ENCODE results near the gene TECPR2.

The TECPR2 gene

GRCh38 chr14:102451064-102451352 is 88.3 kb downstream of the TECPR2 start:
- TF ChIP-seq TAF1 (IDR thresholded peaks at IDR 0.05; ENCODE audit: borderline replicate concordance, insufficient read depth, low read length) (no peak), POLR2AphosphoS5 (IDR thresholded peaks at IDR 0.05; ENCODE audit: low read depth, low read length) (no peak)
- TF ChIP-seq, protein P1, sequence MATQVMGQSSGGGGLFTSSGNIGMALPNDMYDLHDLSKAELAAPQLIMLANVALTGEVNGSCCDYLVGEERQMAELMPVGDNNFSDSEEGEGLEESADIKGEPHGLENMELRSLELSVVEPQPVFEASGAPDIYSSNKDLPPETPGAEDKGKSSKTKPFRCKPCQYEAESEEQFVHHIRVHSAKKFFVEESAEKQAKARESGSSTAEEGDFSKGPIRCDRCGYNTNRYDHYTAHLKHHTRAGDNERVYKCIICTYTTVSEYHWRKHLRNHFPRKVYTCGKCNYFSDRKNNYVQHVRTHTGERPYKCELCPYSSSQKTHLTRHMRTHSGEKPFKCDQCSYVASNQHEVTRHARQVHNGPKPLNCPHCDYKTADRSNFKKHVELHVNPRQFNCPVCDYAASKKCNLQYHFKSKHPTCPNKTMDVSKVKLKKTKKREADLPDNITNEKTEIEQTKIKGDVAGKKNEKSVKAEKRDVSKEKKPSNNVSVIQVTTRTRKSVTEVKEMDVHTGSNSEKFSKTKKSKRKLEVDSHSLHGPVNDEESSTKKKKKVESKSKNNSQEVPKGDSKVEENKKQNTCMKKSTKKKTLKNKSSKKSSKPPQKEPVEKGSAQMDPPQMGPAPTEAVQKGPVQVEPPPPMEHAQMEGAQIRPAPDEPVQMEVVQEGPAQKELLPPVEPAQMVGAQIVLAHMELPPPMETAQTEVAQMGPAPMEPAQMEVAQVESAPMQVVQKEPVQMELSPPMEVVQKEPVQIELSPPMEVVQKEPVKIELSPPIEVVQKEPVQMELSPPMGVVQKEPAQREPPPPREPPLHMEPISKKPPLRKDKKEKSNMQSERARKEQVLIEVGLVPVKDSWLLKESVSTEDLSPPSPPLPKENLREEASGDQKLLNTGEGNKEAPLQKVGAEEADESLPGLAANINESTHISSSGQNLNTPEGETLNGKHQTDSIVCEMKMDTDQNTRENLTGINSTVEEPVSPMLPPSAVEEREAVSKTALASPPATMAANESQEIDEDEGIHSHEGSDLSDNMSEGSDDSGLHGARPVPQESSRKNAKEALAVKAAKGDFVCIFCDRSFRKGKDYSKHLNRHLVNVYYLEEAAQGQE (IDR thresholded peaks at IDR 0.05; ENCODE audit: insufficient read depth in 1 of 2, low read depth in 2 of 2, low read length in 2 of 2) = no peak

GRCh38 chr14:102452302-102452701 is 89.6 kb downstream of the TECPR2 start:
- no peak for TF ChIP-seq TAF1 (IDR thresholded peaks at IDR 0.05; ENCODE audit: borderline replicate concordance, insufficient read depth, low read length)
- no peak for TF ChIP-seq FOXP2 (optimal IDR thresholded peaks at IDR 0.05; ENCODE audit: borderline replicate concordance, extremely low read depth, extremely low read length, insufficient read depth)
- TF ChIP-seq SIN3A (IDR thresholded peaks at IDR 0.05; ENCODE audit: borderline replicate concordance, insufficient read depth, low read length) = no peak
- TF ChIP-seq, protein P1 (IDR thresholded peaks at IDR 0.05; ENCODE audit: insufficient read depth in 1 of 2, low read depth in 2 of 2, low read length in 2 of 2) = no peak
- TF ChIP-seq POLR2AphosphoS5 (IDR thresholded peaks at IDR 0.05; ENCODE audit: low read depth, low read length) = no peak

- TF ChIP-seq TAF1 (IDR thresholded peaks at IDR 0.05; ENCODE audit: borderline replicate concordance, insufficient read depth, low read length) = no peak
- no peak for TF ChIP-seq POLR2AphosphoS5 (IDR thresholded peaks at IDR 0.05; ENCODE audit: low read depth, low read length)
- TF ChIP-seq FOXP2 (optimal IDR thresholded peaks at IDR 0.05; ENCODE audit: borderline replicate concordance, extremely low read depth, extremely low read length, insufficient read depth) = no peak
- TF ChIP-seq, protein P1 (IDR thresholded peaks at IDR 0.05; ENCODE audit: insufficient read depth in 1 of 2, low read depth in 2 of 2, low read length in 2 of 2) = no peak
- TF ChIP-seq SIN3A (IDR thresholded peaks at IDR 0.05; ENCODE audit: borderline replicate concordance, insufficient read depth, low read length) = no peak
Observed at GRCh38 chr14:102454711-102455110, 92.0 kb downstream of the TECPR2 start.

DNA sequence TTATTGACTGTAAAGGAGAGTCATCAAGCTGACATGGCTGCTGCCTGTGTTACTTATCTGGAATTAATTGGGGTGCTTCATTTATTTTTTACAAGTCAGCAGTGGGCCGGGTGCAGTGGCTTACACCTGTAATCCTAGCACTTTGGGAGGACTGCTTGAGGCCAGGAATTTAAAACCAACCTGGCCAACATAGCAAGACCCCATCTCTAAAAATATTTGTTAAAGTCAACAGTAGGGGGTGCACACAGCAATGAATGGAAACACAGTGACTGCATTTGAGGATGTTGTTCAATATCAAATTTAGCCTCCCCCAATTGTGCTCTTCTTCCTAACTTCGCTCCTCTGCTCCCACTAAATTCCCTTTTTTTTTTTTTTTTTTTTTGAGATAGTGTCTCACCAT is 94.8 kb downstream of the TECPR2 start:
- no peak for TF ChIP-seq POLR2AphosphoS5 (IDR thresholded peaks at IDR 0.05; ENCODE audit: low read depth, low read length)
- TF ChIP-seq TAF1 (IDR thresholded peaks at IDR 0.05; ENCODE audit: borderline replicate concordance, insufficient read depth, low read length) = no peak

DNA sequence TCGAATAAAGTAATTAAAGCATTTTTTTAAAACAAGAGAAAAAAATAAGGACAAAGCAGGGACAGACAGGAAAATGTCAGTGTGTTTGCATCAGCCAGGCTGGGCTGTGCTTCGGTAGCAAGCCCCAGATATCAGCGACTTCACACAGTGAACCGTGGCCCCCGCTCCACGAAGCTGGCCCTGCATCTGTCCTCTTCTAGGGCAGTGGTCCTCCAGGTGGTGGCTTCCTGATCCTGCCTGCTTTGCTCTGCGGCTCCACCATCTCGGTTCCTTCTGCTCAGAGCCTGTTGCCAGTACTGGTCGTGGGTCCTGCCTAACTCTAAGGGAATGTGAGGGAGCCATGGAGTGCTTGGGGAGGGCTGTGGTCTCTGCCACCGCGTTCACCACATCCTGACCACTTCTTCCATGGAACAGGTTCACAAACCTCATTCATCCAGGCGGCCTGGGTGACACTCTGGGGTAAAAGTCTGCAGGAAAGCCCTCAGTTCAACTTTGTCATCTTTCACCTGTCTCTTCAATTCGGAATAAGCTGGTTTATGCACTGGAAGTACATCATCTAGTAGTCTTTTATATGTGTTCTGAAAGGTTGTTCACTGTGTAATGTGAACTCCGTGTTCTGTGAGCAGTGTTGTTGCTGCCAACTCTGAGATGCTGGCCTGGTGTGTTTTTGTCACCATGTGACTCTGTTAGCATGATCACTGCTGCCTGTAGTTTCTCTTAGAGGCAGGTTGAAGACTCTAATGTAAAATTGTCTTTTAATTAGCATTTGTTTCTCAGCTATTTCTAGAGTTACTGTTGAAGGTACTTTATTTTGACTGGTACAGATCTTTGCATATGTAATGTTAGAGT is 99.0 kb downstream of the TECPR2 start:
- TF ChIP-seq FOXP2 (optimal IDR thresholded peaks at IDR 0.05; ENCODE audit: borderline replicate concordance, extremely low read depth, extremely low read length, insufficient read depth) = no peak
- no peak for TF ChIP-seq TAF1 (IDR thresholded peaks at IDR 0.05; ENCODE audit: borderline replicate concordance, insufficient read depth, low read length)
- TF ChIP-seq, protein P1 (IDR thresholded peaks at IDR 0.05; ENCODE audit: insufficient read depth in 1 of 2, low read depth in 2 of 2, low read length in 2 of 2) = no peak
- no peak for TF ChIP-seq SIN3A (IDR thresholded peaks at IDR 0.05; ENCODE audit: borderline replicate concordance, insufficient read depth, low read length)
- TF ChIP-seq POLR2AphosphoS5 (IDR thresholded peaks at IDR 0.05; ENCODE audit: low read depth, low read length) = no peak
